Neural progenitor cell (in vitro differentiated cells): ENCODE data around the gene DNAJC1. TPM values are rescaled to one million over a fixed set of nuclear protein-coding genes. Genes with fewer than 3 reads are reported as not detected.

Experiments
- DNase-seq: peaks from one replicate; pipeline ENCODE4 v3.0.0-alpha.2; 2016; ENCODE audit warnings: low spot score
- H2AFZ ChIP-seq: fragments of 200-600 bp; sonication (generic); replicated peaks from 2 replicates; pipeline ENCODE4 v1.6.1; 2016; ENCODE audit warnings: antibody characterized with exemption
- H3F3A ChIP-seq: fragments of 200-600 bp; sonication (generic); 2 replicates; pipeline ENCODE4 v1.6.1; 2016; ENCODE audit warnings: antibody characterized with exemption, low read depth
- H3K27ac ChIP-seq: fragments of 200-600 bp; sonication (generic); 2 replicates; pipeline ENCODE4 v1.5.1; 2016; ENCODE audit warnings: mild to moderate bottlenecking
- H3K27me3 ChIP-seq: fragments of 200-600 bp; sonication (generic); 2 replicates; pipeline ENCODE4 v1.6.1; 2016; ENCODE audit warnings: mild to moderate bottlenecking, moderate library complexity
- H3K36me3 ChIP-seq: fragments of 200-600 bp; sonication (generic); 2 replicates; pipeline ENCODE4 v1.5.1; 2016
- H3K4me1 ChIP-seq: fragments of 200-600 bp; sonication (generic); 2 replicates; pipeline ENCODE4 v1.6.1; 2016; ENCODE audit warnings: mixed run types
- H3K4me2 ChIP-seq: fragments of 200-600 bp; sonication (generic); 2 replicates; pipeline ENCODE4 v1.6.1; 2016
- H3K4me3 ChIP-seq: fragments of 200-600 bp; sonication (generic); 2 replicates; pipeline ENCODE4 v1.5.1; 2016
- H3K79me2 ChIP-seq: fragments of 200-600 bp; sonication (generic); 2 replicates; pipeline ENCODE4 v1.6.1; 2016; ENCODE audit warnings: low read depth
- H3K9ac ChIP-seq: fragments of 200-600 bp; sonication (generic); 2 replicates; pipeline ENCODE4 v1.6.1; 2016
- H3K9me3 ChIP-seq: fragments of 200-600 bp; sonication (generic); 2 replicates; pipeline ENCODE4 v1.5.1; 2016; ENCODE audit warnings: low read depth
- H4K20me1 ChIP-seq: fragments of 200-600 bp; sonication (generic); 2 replicates; pipeline ENCODE4 v1.6.1; 2016; ENCODE audit warnings: low read depth
- H3K27ac Mint-ChIP-seq: 3 replicates; pipeline ENCODE4 v1.8.0; 2021; ENCODE audit warnings: mixed read lengths
- H3K27me3 Mint-ChIP-seq: 2 replicates; pipeline ENCODE4 v1.8.0; 2022; ENCODE audit warnings: low read depth, mild to moderate bottlenecking, inconsistent platforms, moderate library complexity, mixed read lengths; ENCODE audit not compliant: insufficient read depth
- H3K36me3 Mint-ChIP-seq: 3 replicates; pipeline ENCODE4 v1.8.0; 2021; ENCODE audit warnings: mixed read lengths
- H3K4me1 Mint-ChIP-seq: 3 replicates; pipeline ENCODE4 v1.8.0; 2021; ENCODE audit warnings: mixed read lengths
- H3K4me3 Mint-ChIP-seq: 3 replicates; pipeline ENCODE4 v1.8.0; 2021; ENCODE audit warnings: mild to moderate bottlenecking, moderate library complexity, mixed read lengths
- H3K9me3 Mint-ChIP-seq: 3 replicates; pipeline ENCODE4 v1.8.0; 2020; ENCODE audit warnings: mixed read lengths
- EZH2 ChIP-seq: fragments of 200-600 bp; sonication (generic); IDR thresholded peaks from 2 replicates; pipeline ENCODE4 v1.6.1; 2017; ENCODE audit warnings: antibody characterized with exemption, mild to moderate bottlenecking, moderate library complexity
- EZH2phosphoT487 ChIP-seq: fragments of 200-600 bp; sonication (generic); IDR thresholded peaks from 2 replicates; pipeline ENCODE4 v1.6.1; 2017; ENCODE audit warnings: antibody characterized with exemption
- total RNA-seq: library from RNA; depleted of rRNA; stranded (reverse); fragments of >200 nt; gene quantifications from 2 replicates; pipeline ENCODE4 v1.2.3, GENCODE V29; 2015; ENCODE audit warnings: low replicate concordance
- TF ChIP-seq, protein P1 (sequence below): fragments of 200-600 bp; sonication (generic); IDR thresholded peaks from 2 replicates; pipeline ENCODE4 v1.5.1; 2017; ENCODE audit warnings: antibody characterized with exemption, mild to moderate bottlenecking

Gene DNAJC1
- total RNA-seq, 1 donor from 2014 or later: 55.3 TPM

DNA sequence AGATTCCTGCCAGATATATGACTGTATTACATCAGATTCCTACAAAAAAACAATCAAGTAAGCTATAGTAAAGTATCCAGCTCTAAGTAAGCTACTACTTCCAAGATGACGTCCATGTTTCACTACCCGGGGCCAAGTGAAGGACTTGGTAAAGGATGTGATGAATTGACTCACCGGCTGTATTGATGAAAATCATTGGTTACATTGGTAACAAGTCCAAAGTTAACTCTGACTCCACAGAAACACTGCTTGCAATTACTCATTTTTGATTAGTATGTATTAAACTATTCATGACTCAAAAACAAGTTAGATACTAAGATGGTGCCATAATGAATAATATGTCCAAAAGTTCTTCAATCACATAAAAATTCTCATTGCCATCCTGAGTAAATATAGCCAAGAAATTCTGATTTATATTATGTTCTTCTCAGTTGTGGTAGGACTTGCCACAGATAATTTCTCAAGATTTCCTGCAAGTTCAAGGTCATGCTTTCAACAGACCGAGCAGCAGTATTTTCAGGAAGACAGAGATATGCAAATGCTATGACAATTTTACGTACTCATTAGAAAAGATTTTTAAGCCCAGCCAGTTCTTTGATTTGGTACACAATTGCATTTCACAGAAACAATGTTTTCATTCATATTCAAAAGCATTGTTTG is 12.6 kb upstream of the DNAJC1 start:
- TF ChIP-seq, protein P1, sequence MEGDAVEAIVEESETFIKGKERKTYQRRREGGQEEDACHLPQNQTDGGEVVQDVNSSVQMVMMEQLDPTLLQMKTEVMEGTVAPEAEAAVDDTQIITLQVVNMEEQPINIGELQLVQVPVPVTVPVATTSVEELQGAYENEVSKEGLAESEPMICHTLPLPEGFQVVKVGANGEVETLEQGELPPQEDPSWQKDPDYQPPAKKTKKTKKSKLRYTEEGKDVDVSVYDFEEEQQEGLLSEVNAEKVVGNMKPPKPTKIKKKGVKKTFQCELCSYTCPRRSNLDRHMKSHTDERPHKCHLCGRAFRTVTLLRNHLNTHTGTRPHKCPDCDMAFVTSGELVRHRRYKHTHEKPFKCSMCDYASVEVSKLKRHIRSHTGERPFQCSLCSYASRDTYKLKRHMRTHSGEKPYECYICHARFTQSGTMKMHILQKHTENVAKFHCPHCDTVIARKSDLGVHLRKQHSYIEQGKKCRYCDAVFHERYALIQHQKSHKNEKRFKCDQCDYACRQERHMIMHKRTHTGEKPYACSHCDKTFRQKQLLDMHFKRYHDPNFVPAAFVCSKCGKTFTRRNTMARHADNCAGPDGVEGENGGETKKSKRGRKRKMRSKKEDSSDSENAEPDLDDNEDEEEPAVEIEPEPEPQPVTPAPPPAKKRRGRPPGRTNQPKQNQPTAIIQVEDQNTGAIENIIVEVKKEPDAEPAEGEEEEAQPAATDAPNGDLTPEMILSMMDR: no peak
- TF ChIP-seq EZH2phosphoT487 (no peak), EZH2 (no peak)
- Mint-ChIP-seq H3K9me3 (peaks cover 2% of the 10 kb centered on the region), H3K4me1 (no peaks in the 10 kb centered on the region), H3K27me3 (no peaks in the 10 kb centered on the region), H3K4me3 (no peak overlapping the region), H3K27ac (no peak overlapping the region), H3K36me3 (no peaks in the 10 kb centered on the region)
- Histone ChIP-seq H4K20me1 (no peaks in the 10 kb centered on the region), H3K27me3 (no peaks in the 10 kb centered on the region), H2AFZ (no peak overlapping the region), H3K4me1 (no peaks in the 10 kb centered on the region), H3K79me2 (no peaks in the 10 kb centered on the region), H3K4me2 (no peak overlapping the region), H3K27ac (no peak overlapping the region), H3K9me3 (peaks cover 4% of the 10 kb centered on the region), H3K4me3 (no peak overlapping the region), H3K9ac (no peak overlapping the region), H3K36me3 (no peaks in the 10 kb centered on the region), H3F3A (no peaks in the 10 kb centered on the region)
- no peak for DNase-seq

DNA sequence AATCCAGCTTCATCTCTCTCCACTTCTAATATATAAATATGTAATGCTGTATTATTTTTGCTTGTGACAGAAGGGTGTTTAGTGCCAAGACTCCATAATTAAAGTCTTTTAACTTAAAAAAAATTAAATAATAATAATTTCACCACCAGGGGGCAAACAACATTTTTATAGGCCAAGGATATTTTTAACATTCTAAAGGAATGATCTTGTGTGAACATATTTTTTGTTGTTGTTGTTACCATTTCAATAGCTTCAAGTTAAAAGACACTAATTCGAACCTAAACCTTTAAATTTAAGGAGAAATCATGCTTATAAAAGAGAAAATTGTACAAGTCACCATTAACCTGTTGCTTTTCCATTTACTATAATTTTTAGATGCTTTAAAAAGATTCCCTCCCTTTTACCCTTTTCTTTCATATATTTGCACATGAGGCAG is 7.5 kb upstream of the DNAJC1 start:
- no peak overlapping the region for H3K4me3 Mint-ChIP-seq
- Histone ChIP-seq H3K79me2 (no peaks in the 10 kb centered on the region), H3K4me1 (no peaks in the 10 kb centered on the region), H3K27me3 (no peaks in the 10 kb centered on the region), H3K36me3 (no peaks in the 10 kb centered on the region), H2AFZ (no peak overlapping the region), H3K9ac (no peak overlapping the region), H3K27ac (no peak overlapping the region), H3K9me3 (no peaks in the 10 kb centered on the region), H3K4me2 (no peak overlapping the region), H3K4me3 (no peak overlapping the region), H3F3A (no peaks in the 10 kb centered on the region), H4K20me1 (no peaks in the 10 kb centered on the region)
- no peaks in the 10 kb centered on the region for H3K4me1 Mint-ChIP-seq
- no peaks in the 10 kb centered on the region for H3K36me3 Mint-ChIP-seq
- no peak overlapping the region for H3K27ac Mint-ChIP-seq
- TF ChIP-seq EZH2 (no peak), EZH2phosphoT487 (no peak)
- TF ChIP-seq, protein P1: peak; percentile 60
- no peaks in the 10 kb centered on the region for H3K27me3 Mint-ChIP-seq
- peaks cover 9% of the 10 kb centered on the region for H3K9me3 Mint-ChIP-seq
- DNase-seq: no peak

DNA sequence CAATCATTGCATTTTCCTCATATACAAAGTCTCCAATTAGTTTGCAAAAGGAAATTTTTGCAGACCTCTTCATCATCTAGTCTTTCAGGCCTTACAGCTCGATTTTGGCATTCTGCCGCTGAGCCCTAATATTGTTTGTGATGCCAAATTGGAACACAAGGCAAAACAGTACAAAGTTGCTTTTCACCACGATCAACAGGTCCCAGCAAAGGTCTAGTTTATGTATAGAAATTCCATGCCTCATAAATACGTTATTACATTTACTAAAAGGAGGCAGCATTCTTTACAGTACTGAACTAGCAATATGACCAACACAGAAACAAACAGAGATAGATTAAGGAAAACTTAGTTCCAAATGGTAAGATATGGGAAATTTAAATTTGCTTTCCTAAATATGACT is 7.0 kb upstream of the DNAJC1 start:
- Histone ChIP-seq H3K9ac (no peak overlapping the region), H3K27me3 (no peaks in the 10 kb centered on the region), H2AFZ (no peak overlapping the region), H3K4me2 (no peak overlapping the region), H3K36me3 (no peaks in the 10 kb centered on the region), H3K9me3 (no peaks in the 10 kb centered on the region), H3K27ac (no peak overlapping the region), H3K4me1 (no peaks in the 10 kb centered on the region), H3K4me3 (no peak overlapping the region), H3K79me2 (no peaks in the 10 kb centered on the region), H3F3A (no peaks in the 10 kb centered on the region), H4K20me1 (no peaks in the 10 kb centered on the region)
- no peak overlapping the region for H3K27ac Mint-ChIP-seq
- H3K4me1 Mint-ChIP-seq: no peaks in the 10 kb centered on the region
- no peak for TF ChIP-seq EZH2
- TF ChIP-seq, protein P1: no peak
- TF ChIP-seq EZH2phosphoT487: no peak
- peaks cover 12% of the 10 kb centered on the region for H3K9me3 Mint-ChIP-seq
- no peaks in the 10 kb centered on the region for H3K27me3 Mint-ChIP-seq
- H3K36me3 Mint-ChIP-seq: no peaks in the 10 kb centered on the region
- H3K4me3 Mint-ChIP-seq: no peak overlapping the region
- no peak for DNase-seq
